Liver (tissue), 9 donors: ENCODE measurements around the gene CENPF. TPM values are rescaled to one million over a fixed set of nuclear protein-coding genes. Genes with fewer than 3 reads are reported as not detected.

Experiments used
- DNase-seq: peaks from one replicate; pipeline ENCODE4 v3.0.0-alpha.2; 2017; ENCODE audit warnings: low spot score
- H3K27ac ChIP-seq, 2 donors: one replicate each; pipeline ENCODE4 v1.7.0; 2013; ENCODE audit warnings: inconsistent platforms in 2 of 2, low read length in 2 of 2, control low read depth in 1 of 2, low read depth in 1 of 2, mild to moderate bottlenecking in 1 of 2
- H3K27me3 ChIP-seq, 4 donors: one replicate each; pipeline versions ENCODE4 v1.6.1 to v1.7.0; 2013; ENCODE audit warnings: low read length in 3 of 4, inconsistent platforms in 1 of 4, mild to moderate bottlenecking in 1 of 4, moderate library complexity in 1 of 4; ENCODE audit not compliant: control insufficient read depth in 4 of 4, insufficient read depth in 4 of 4
- H3K36me3 ChIP-seq, 4 donors: one replicate each; pipeline versions ENCODE4 v1.6.1 to v1.7.0; 2013; ENCODE audit warnings: low read length in 3 of 4, mild to moderate bottlenecking in 3 of 4, low read depth in 1 of 4, moderate library complexity in 1 of 4; ENCODE audit not compliant: control insufficient read depth in 4 of 4, insufficient read depth in 3 of 4
- H3K4me1 ChIP-seq, 4 donors: one replicate each; pipeline versions ENCODE4 v1.6.1 to v1.7.0; 2013; ENCODE audit warnings: low read length in 3 of 4, mild to moderate bottlenecking in 3 of 4, moderate library complexity in 1 of 4; ENCODE audit not compliant: control insufficient read depth in 4 of 4, insufficient read depth in 4 of 4
- H3K4me3 ChIP-seq, 3 donors: one replicate each; pipeline versions ENCODE4 v1.6.1 to v1.7.0; 2013; ENCODE audit warnings: low read length in 3 of 3, control low read depth in 1 of 3, low read depth in 1 of 3, mild to moderate bottlenecking in 1 of 3
- H3K9ac ChIP-seq, 2 donors: one replicate each; pipeline ENCODE4 v1.7.0; 2013; ENCODE audit warnings: low read length in 2 of 2, mild to moderate bottlenecking in 2 of 2, moderate library complexity in 2 of 2, control low read depth in 1 of 2, low read depth in 1 of 2
- H3K9me3 ChIP-seq, 4 donors: one replicate each; pipeline versions ENCODE4 v1.6.1 to v1.7.0; 2013; ENCODE audit warnings: low read length in 3 of 4; ENCODE audit not compliant: control insufficient read depth in 4 of 4
- GABPA ChIP-seq, 2 donors: IDR thresholded peaks in 1 of 2; conservative IDR thresholded peaks in 1 of 2; 2 replicates each; pipeline ENCODE4 v1.6.1; 2016; ENCODE audit warnings: antibody characterized with exemption in 2 of 2, mild to moderate bottlenecking in 1 of 2, moderate library complexity in 1 of 2
- JUND ChIP-seq, 2 donors: IDR thresholded peaks; 2 replicates each; pipeline ENCODE4 v1.6.1; 2016; ENCODE audit warnings: antibody characterized with exemption in 2 of 2
- RAD21 ChIP-seq, 2 donors: IDR thresholded peaks; 2 replicates each; pipeline ENCODE4 v1.6.1; 2016; ENCODE audit warnings: antibody characterized with exemption in 2 of 2, mild to moderate bottlenecking in 2 of 2
- REST ChIP-seq: IDR thresholded peaks from 2 replicates; pipeline ENCODE4 v1.6.1; 2016; ENCODE audit warnings: antibody characterized with exemption, mild to moderate bottlenecking
- RXRA ChIP-seq, 2 donors: IDR thresholded peaks; 2 replicates each; pipeline ENCODE4 v1.6.1; 2017 to 2018; ENCODE audit warnings: antibody characterized with exemption in 2 of 2, mild to moderate bottlenecking in 1 of 2
- SP1 ChIP-seq: IDR thresholded peaks from 2 replicates; pipeline ENCODE4 v1.6.1; 2018; ENCODE audit warnings: antibody characterized with exemption, mild to moderate bottlenecking
- YY1 ChIP-seq: IDR thresholded peaks from 2 replicates; pipeline ENCODE4 v1.6.1; 2016; ENCODE audit warnings: antibody characterized with exemption, mild to moderate bottlenecking
- ZBTB33 ChIP-seq: IDR thresholded peaks from 2 replicates; pipeline ENCODE4 v1.6.1; 2016; ENCODE audit warnings: antibody characterized with exemption
- WGBS: extraction: QIAGEN DNeasy Blood & Tissue Kit; methylation state at CpG from one replicate; pipeline ENCODE4 v1.1.7; 2013; 5-methylcytosine and 5-hydroxymethylcytosine counted together
- polyA plus RNA-seq, 2 donors: library from polyadenylated mRNA; stranded (reverse) in 1 of 2; unstranded in 1 of 2; fragments of 200-250 nt in 1 of 2; fragments of >200 nt in 1 of 2; fragmentation: Nextera tagmentation in 1 of 2; extraction: Ambion mirVana in 1 of 2; gene quantifications; one replicate each; pipeline versions ENCODE4 v1.2.1 to v1.2.3, GENCODE V29; 2013 to 2015
- total RNA-seq, 2 donors: library from RNA; depleted of rRNA; stranded (reverse); fragments of >200 nt; gene quantifications; one replicate each; pipeline ENCODE4 v1.2.3, GENCODE V29; 2014
- donor health status: healthy.
- donor health status: healthy.
- donor health status: healthy.
- donor health status: healthy.
- donor health status: healthy.

CENPF gene
- total and polyA plus RNA-seq, 4 donors = 0.08 to 47.3 (median 1.5) TPM

- Histone ChIP-seq H3K9me3 (no peaks in the 10 kb centered on the region), H3K36me3 (no peaks in the 10 kb centered on the region), H3K4me1 (no peaks in the 10 kb centered on the region), H3K9ac (no peak overlapping the region), H3K4me3 (no peak overlapping the region), H3K27ac (no peak overlapping the region), H3K27me3 (peaks cover 0 to 3% (median 0%) of the 10 kb centered on the region in 4 donors)
- no peak for TF ChIP-seq RAD21 (IDR thresholded peaks at IDR 0.05)
- TF ChIP-seq SP1 = no peak
- TF ChIP-seq YY1 = no peak
- TF ChIP-seq GABPA (IDR thresholded peaks at IDR 0.05 in 1 of 2, conservative IDR thresholded peaks at IDR 0.05 in 1 of 2) = no peak
- TF ChIP-seq RXRA (IDR thresholded peaks at IDR 0.05) = no peak
- TF ChIP-seq JUND (IDR thresholded peaks at IDR 0.05) = no peak
- WGBS = 82% methylated on average over 5 of the region's 5 CpGs
- no peak for DNase-seq
These were observed 106.2 kb downstream of the CENPF start for GRCh38 chr1:214709241-214709640.

- Histone ChIP-seq H3K4me1 (no peaks in the 10 kb centered on the region), H3K9me3 (no peaks in the 10 kb centered on the region), H3K36me3 (no peaks in the 10 kb centered on the region), H3K4me3 (no peak overlapping the region), H3K9ac (no peak overlapping the region), H3K27ac (no peak overlapping the region), H3K27me3 (peaks cover 0 to 3% (median 0%) of the 10 kb centered on the region in 4 donors)
- DNase-seq = no peak
- TF ChIP-seq REST (no peak), RXRA (IDR thresholded peaks at IDR 0.05) (no peak), ZBTB33 (no peak), RAD21 (IDR thresholded peaks at IDR 0.05) (no peak)
- 56% methylated on average over 2 of the region's 2 CpGs for WGBS
These were observed 109.7 kb downstream of the CENPF start for GRCh38 chr1:214712737-214713136.

Other genes with a start within 250 kb of the CENPF start
- gene PTPN14, start 51.6 kb upstream of the CENPF start, total RNA-seq = 1 to 10 TPM; 2.1 to 3.2 TPM
- gene PTPN14, start 51.6 kb upstream of the CENPF start, polyA plus RNA-seq = under 1 TPM; 0.54 to 0.83 TPM